HepG2 (cell line): ENCODE data around the gene LRFN2. TPM values are rescaled to one million over a fixed set of nuclear protein-coding genes. Genes with fewer than 3 reads are reported as not detected.

Experiments
- ATAC-seq: fragments of 200-7000 bp; cut with Tn5 transposase; 3 replicates; pipeline ENCODE4 v1.9.1; 2020; ENCODE audit warnings: mild to moderate bottlenecking, moderate library complexity
- BruUV-seq: library from RNA; stranded (reverse); fragments of 400-500 nt; replicated peaks from 2 replicates; lab custom pipeline; 2021; lab: Mats Ljungman, UMichigan
- CTCF ChIA-PET: fragments of 300-600 bp; formaldehyde crosslinking; extraction: SDS; loops from one replicate; lab custom pipeline; 2021; ENCODE audit warnings: low total read pairs, inconsistent platforms, low intra/inter-chr PET ratio; lab: Yijun Ruan, JAX
- POLR2A ChIA-PET: fragments of 350-600 bp; sonication (Branson Sonifier 250); formaldehyde crosslinking; loops from one replicate; lab custom pipeline; 2020; ENCODE audit warnings: antibody characterized with exemption, inconsistent platforms; lab: Yijun Ruan, JAX
- DNase-seq: peaks from one replicate; pipeline ENCODE4 v3.0.0-alpha.2; 2015; ENCODE audit warnings: low spot score
- FAIRE-seq: peaks from 3 replicates; lab custom pipeline; 2011; peaks lifted over from hg19 to GRCh38; lab: Jason Lieb, UNC
- H2AFZ ChIP-seq: one replicate; pipeline ENCODE4 v1.6.1; 2011; ENCODE audit warnings: low read length, inconsistent platforms
- H3K27ac ChIP-seq: fragments of 300-600 bp; 3 replicates; pipeline ENCODE4 v1.8.0; 2011; ENCODE audit warnings: mixed run types, mild to moderate bottlenecking, mixed read lengths, low read length, inconsistent platforms; ENCODE audit not compliant: insufficient read depth; ENCODE audit errors: extremely low read length
- H3K27me3 ChIP-seq, 2 experiments: fragments of 200-600 bp in 1 of 2; 2 replicates in 1 of 2; 3 replicates in 1 of 2; pipeline versions ENCODE4 v1.6.0 to v1.8.0; 2011; ENCODE audit warnings: low read length in 2 of 2, mild to moderate bottlenecking in 2 of 2, moderate library complexity in 2 of 2, inconsistent platforms in 1 of 2; ENCODE audit not compliant: insufficient read depth in 2 of 2, control insufficient read depth in 1 of 2
- H3K36me3 ChIP-seq, 2 experiments: fragments of 200-600 bp in 1 of 2; replicated peaks in 1 of 2; 2 replicates in 1 of 2; 3 replicates in 1 of 2; pipeline versions ENCODE4 v1.5.1 to v1.8.0; 2011; ENCODE audit warnings: low read length in 2 of 2, inconsistent platforms in 1 of 2; ENCODE audit not compliant: insufficient read depth in 2 of 2, control insufficient read depth in 1 of 2
- H3K4me1 ChIP-seq: 2 replicates; pipeline ENCODE4 v1.5.1; 2012; ENCODE audit warnings: low read length, inconsistent platforms; ENCODE audit not compliant: insufficient read depth
- H3K4me2 ChIP-seq: 2 replicates; pipeline ENCODE4 v1.6.0; 2011; ENCODE audit warnings: low read depth, low read length, inconsistent platforms
- H3K4me3 ChIP-seq, 3 experiments: fragments of 200-600 bp in 1 of 3; sonication (generic), shearing (Covaris generic) in 1 of 3; replicated peaks in 1 of 3; 2 replicates each; pipeline ENCODE4 v1.5.1; 2011 to 2016; ENCODE audit warnings: low read length in 3 of 3, inconsistent platforms in 2 of 3, low read depth in 2 of 3, mild to moderate bottlenecking in 2 of 3, control low read depth in 1 of 3, mixed read lengths in 1 of 3; ENCODE audit not compliant: insufficient read depth in 1 of 3
- H3K79me2 ChIP-seq: one replicate; pipeline ENCODE4 v1.6.1; 2011; ENCODE audit warnings: low read length, inconsistent platforms; ENCODE audit not compliant: insufficient read depth
- H3K9ac ChIP-seq: 2 replicates; pipeline ENCODE4 v1.6.0; 2011; ENCODE audit warnings: mild to moderate bottlenecking, low read depth, low read length, inconsistent platforms; ENCODE audit not compliant: insufficient read depth
- H3K9me3 ChIP-seq: 2 replicates; pipeline ENCODE4 v1.5.1; 2012; ENCODE audit warnings: mild to moderate bottlenecking, low read length
- H4K20me1 ChIP-seq: 2 replicates; pipeline ENCODE4 v1.6.0; 2011; ENCODE audit warnings: inconsistent platforms, mild to moderate bottlenecking, low read length, moderate library complexity; ENCODE audit not compliant: insufficient read depth
- DMAP1 ChIP-seq: IDR thresholded peaks from 2 replicates; pipeline ENCODE4 v1.6.1; 2016
- GZF1 ChIP-seq: sonication (generic); formaldehyde crosslinking; IDR thresholded peaks from 2 replicates; pipeline ENCODE4 v1.5.1; 2020; ENCODE audit warnings: mild to moderate bottlenecking, missing genetic modification reagents
- PHF21A ChIP-seq: sonication (generic); formaldehyde crosslinking; IDR thresholded peaks from 2 replicates; pipeline ENCODE4 v1.5.0; 2020; ENCODE audit warnings: mild to moderate bottlenecking, missing genetic modification reagents
- SNAI1 ChIP-seq: sonication (generic); formaldehyde crosslinking; IDR thresholded peaks from 2 replicates; pipeline ENCODE4 v1.5.0; 2020; ENCODE audit warnings: mild to moderate bottlenecking, missing genetic modification reagents, borderline replicate concordance
- YY1 ChIP-seq: IDR thresholded peaks from 2 replicates; pipeline ENCODE4 v1.6.1; 2011; ENCODE audit warnings: low read length, low read depth, moderate library complexity, mild to moderate bottlenecking; ENCODE audit not compliant: insufficient read depth, insufficient replicate concordance
- ZNF101 ChIP-seq: sonication (generic); formaldehyde crosslinking; IDR thresholded peaks from 2 replicates; pipeline ENCODE4 v1.4.0; 2020; ENCODE audit warnings: mild to moderate bottlenecking, low read depth, missing genetic modification reagents, borderline replicate concordance
- ZNF337 ChIP-seq: sonication (generic); formaldehyde crosslinking; IDR thresholded peaks from 2 replicates; pipeline ENCODE4 v1.5.1; 2020; ENCODE audit warnings: missing genetic modification reagents, low read depth, mild to moderate bottlenecking, borderline replicate concordance
- ZNF432 ChIP-seq: sonication (generic); formaldehyde crosslinking; IDR thresholded peaks from 2 replicates; pipeline ENCODE4 v1.5.0; 2020; ENCODE audit warnings: missing genetic modification reagents, mild to moderate bottlenecking, borderline replicate concordance
- ZNF629 ChIP-seq: sonication (generic); formaldehyde crosslinking; conservative IDR thresholded peaks from 2 replicates; pipeline ENCODE4 v1.5.0; 2020; ENCODE audit warnings: missing genetic modification reagents
- WGBS: methylation state at CpG from one replicate; pipeline ENCODE4 v1.1.6; 2017; ENCODE audit warnings: low lambda C conversion rate; 5-methylcytosine and 5-hydroxymethylcytosine counted together
- in situ Hi-C: cut with HindIII; loops from 2 replicates; pipeline ENCODE4 v1.10.0; 2017; ENCODE audit warnings: low pct_unique_long_range_greater_than_20kb; ENCODE audit not compliant: extremely low pct_ligation_motif_present
- intact Hi-C: fragments of 100-400 bp; cut with micrococcal nuclease; formaldehyde crosslinking; loops from one replicate; pipeline ENCODE4 v1.10.0; 2022; ENCODE audit not compliant: unreplicated experiment
- polyA plus RNA-seq, 8 experiments: library from polyadenylated mRNA; depleted of rRNA in 3 of 8; stranded (reverse) in 7 of 8; unstranded in 1 of 8; fragments of >200 nt; fragmentation: Illumina TruSeq in 4 of 8; extraction: Trizol in 4 of 8; gene quantifications; 2 replicates each; pipeline versions ENCODE4 v1.2.1 to v1.2.3, GENCODE V29; 2011 to 2016; ENCODE audit warnings: low read depth in 4 of 8, missing spikeins in 1 of 8, mixed read lengths in 1 of 8; ENCODE audit not compliant: insufficient read depth in 1 of 8
- total RNA-seq, 5 experiments: library from RNA; depleted of rRNA; stranded (reverse); fragments of >200 nt; fragmentation: Illumina TruSeq; extraction: Trizol; gene quantifications; 2 replicates each; pipeline ENCODE4 v1.2.3, GENCODE V29; 2016; ENCODE audit warnings: low read depth in 1 of 5
- TF ChIP-seq, protein P1 (sequence below), 2 experiments: fragments of 450-650 bp in 1 of 2; sonication (generic) in 1 of 2; formaldehyde crosslinking; IDR thresholded peaks; 2 replicates each; pipeline versions ENCODE4 v1.5.0 to v1.8.0; 2020 to 2022; ENCODE audit warnings: mild to moderate bottlenecking in 1 of 2, missing genetic modification reagents in 1 of 2
- TF ChIP-seq, protein P2 (sequence below): IDR thresholded peaks from 2 replicates; pipeline ENCODE4 v1.6.1; 2016; ENCODE audit warnings: missing compliant biosample characterization, missing genetic modification reagents, borderline replicate concordance
- TF ChIP-seq, protein P3 (sequence below), 2 experiments: sonication (generic) in 1 of 2; formaldehyde crosslinking in 1 of 2; IDR thresholded peaks; 2 replicates each; pipeline versions ENCODE4 v1.5.1 to v1.6.1; 2011 to 2020; ENCODE audit warnings: borderline replicate concordance in 1 of 2, low read depth in 1 of 2, low read length in 1 of 2, mild to moderate bottlenecking in 1 of 2, missing genetic modification reagents in 1 of 2, moderate library complexity in 1 of 2
- TF ChIP-seq, protein P4 (sequence below): sonication (generic); formaldehyde crosslinking; conservative IDR thresholded peaks from 2 replicates; pipeline ENCODE4 v1.4.0; 2020; ENCODE audit warnings: missing genetic modification reagents

The LRFN2 gene
- total and polyA plus RNA-seq, 2 of the 13 experiments (the other 11 are each of a cell fraction or from before 2014, with no cell fraction given), result not detected

DNA sequence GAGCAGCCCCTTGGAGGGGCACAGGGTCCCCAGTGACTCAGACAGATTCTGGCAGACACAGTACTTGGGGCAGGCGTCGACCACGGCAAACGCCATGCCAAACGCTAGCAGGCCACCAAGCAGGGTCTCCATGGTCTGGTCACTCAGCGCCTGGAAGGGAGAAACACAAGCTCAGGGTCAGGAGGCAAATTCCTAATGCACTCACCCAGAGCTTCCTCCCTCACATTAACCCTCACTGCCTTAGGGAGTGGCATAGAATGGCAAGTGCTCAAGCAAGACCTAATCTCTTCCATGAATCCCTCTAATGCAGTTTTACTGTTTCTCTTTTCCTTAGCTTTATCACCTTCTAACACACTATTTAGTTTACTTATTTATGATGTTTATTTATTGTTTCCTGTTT is 154.2 kb downstream of the LRFN2 start:
- FAIRE-seq, result no peak
- Histone ChIP-seq H3K36me3 (no peaks in the 10 kb centered on the region), H2AFZ (no peak overlapping the region), H3K9me3 (no peaks in the 10 kb centered on the region), H3K4me3 (no peak overlapping the region), H3K4me2 (no peak overlapping the region), H3K4me1 (no peaks in the 10 kb centered on the region), H4K20me1 (no peaks in the 10 kb centered on the region), H3K27me3 (no peaks in the 10 kb centered on the region; a peak in 1 of 5 replicates), H3K79me2 (no peaks in the 10 kb centered on the region), H3K27ac (no peak overlapping the region), H3K9ac (no peak overlapping the region)
- in situ Hi-C loops, result no loop called here
- POLR2A ChIA-PET, result no interaction called here
- intact Hi-C loops, result no loop called here
- no TSS peak for BruUV-seq
- no peak for ATAC-seq
- no peak for DNase-seq
- TF ChIP-seq PHF21A (CRISPR knock-in tag) (no peak), ZNF337 (CRISPR knock-in tag) (no peak), YY1 (no peak)
- TF ChIP-seq, protein P1, sequence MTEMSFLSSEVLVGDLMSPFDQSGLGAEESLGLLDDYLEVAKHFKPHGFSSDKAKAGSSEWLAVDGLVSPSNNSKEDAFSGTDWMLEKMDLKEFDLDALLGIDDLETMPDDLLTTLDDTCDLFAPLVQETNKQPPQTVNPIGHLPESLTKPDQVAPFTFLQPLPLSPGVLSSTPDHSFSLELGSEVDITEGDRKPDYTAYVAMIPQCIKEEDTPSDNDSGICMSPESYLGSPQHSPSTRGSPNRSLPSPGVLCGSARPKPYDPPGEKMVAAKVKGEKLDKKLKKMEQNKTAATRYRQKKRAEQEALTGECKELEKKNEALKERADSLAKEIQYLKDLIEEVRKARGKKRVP (CRISPR knock-in tag; IDR thresholded peaks at IDR 0.05), result no peak
- CTCF ChIA-PET, result no interaction called here
- WGBS, result no CpG with 5 or more reads among the region's 6 CpGs

DNA sequence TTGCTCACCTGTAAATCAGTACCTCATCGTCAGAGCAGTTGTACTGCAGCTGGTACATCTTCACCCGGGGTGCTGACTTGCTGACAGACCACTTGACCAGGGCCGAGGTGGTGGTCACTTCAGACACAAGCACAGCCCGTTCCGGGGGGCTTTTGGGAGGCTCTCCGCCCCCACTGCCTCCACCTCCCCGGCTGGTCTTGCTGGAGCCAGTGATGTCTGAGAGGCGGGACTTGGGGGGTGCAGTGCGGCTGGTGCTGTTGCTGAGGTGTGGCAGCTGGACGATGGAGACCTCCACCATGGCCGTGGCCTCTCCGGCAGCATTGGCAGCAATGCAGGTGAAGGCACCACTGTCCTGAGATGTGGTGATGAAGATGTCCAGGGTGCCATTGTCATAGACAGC is 155.5 kb downstream of the LRFN2 start:
- Histone ChIP-seq H3K79me2 (no peaks in the 10 kb centered on the region), H3K9me3 (no peaks in the 10 kb centered on the region), H3K4me1 (no peaks in the 10 kb centered on the region), H3K36me3 (no peaks in the 10 kb centered on the region), H2AFZ (no peak overlapping the region), H3K4me3 (no peak overlapping the region), H4K20me1 (no peaks in the 10 kb centered on the region), H3K9ac (no peak overlapping the region), H3K27ac (no peak overlapping the region), H3K4me2 (no peak overlapping the region), H3K27me3 (no peaks in the 10 kb centered on the region; a peak in 1 of 5 replicates)
- DNase-seq, result no peak
- WGBS, result 37% methylated on average over 4 of the region's 12 CpGs
- intact Hi-C loops (no loop called here), in situ Hi-C loops (no loop called here)
- no peak for FAIRE-seq
- POLR2A ChIA-PET, result no interaction called here
- CTCF ChIA-PET, result no interaction called here
- BruUV-seq, result no TSS peak
- no peak for ATAC-seq
- TF ChIP-seq ZNF629 (no peak), ZNF101 (CRISPR knock-in tag) (no peak), ZNF432 (CRISPR knock-in tag) (no peak), GZF1 (CRISPR knock-in tag) (no peak), DMAP1 (no peak), SNAI1 (CRISPR knock-in tag) (no peak)
- TF ChIP-seq, protein P2, sequence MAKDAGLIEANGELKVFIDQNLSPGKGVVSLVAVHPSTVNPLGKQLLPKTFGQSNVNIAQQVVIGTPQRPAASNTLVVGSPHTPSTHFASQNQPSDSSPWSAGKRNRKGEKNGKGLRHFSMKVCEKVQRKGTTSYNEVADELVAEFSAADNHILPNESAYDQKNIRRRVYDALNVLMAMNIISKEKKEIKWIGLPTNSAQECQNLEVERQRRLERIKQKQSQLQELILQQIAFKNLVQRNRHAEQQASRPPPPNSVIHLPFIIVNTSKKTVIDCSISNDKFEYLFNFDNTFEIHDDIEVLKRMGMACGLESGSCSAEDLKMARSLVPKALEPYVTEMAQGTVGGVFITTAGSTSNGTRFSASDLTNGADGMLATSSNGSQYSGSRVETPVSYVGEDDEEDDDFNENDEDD (CRISPR knock-in tag), result no peak
- TF ChIP-seq, protein P3, sequence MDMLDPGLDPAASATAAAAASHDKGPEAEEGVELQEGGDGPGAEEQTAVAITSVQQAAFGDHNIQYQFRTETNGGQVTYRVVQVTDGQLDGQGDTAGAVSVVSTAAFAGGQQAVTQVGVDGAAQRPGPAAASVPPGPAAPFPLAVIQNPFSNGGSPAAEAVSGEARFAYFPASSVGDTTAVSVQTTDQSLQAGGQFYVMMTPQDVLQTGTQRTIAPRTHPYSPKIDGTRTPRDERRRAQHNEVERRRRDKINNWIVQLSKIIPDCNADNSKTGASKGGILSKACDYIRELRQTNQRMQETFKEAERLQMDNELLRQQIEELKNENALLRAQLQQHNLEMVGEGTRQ (IDR thresholded peaks at IDR 0.05; ENCODE audit: low read depth, low read length), result no peak
- TF ChIP-seq, protein P3 (CRISPR knock-in tag; IDR thresholded peaks at IDR 0.05; ENCODE audit: borderline replicate concordance), result no peak
- TF ChIP-seq, protein P4, sequence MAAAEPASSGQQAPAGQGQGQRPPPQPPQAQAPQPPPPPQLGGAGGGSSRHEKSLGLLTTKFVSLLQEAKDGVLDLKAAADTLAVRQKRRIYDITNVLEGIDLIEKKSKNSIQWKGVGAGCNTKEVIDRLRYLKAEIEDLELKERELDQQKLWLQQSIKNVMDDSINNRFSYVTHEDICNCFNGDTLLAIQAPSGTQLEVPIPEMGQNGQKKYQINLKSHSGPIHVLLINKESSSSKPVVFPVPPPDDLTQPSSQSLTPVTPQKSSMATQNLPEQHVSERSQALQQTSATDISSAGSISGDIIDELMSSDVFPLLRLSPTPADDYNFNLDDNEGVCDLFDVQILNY (CRISPR knock-in tag), result no peak
